GM21529 (cell line): ENCODE measurements around the gene EXOC4.

ENCODE experiments used
- ATAC-seq: cut with Tn5 transposase; IDR thresholded peaks from one replicate; pipeline ENCODE4 v1.9.1; 2021; ENCODE audit not compliant: unreplicated experiment

Gene EXOC4

GRCh38 chr7:133419041-133419440, 166.2 kb downstream of the EXOC4 start:
- no peak for ATAC-seq

DNA sequence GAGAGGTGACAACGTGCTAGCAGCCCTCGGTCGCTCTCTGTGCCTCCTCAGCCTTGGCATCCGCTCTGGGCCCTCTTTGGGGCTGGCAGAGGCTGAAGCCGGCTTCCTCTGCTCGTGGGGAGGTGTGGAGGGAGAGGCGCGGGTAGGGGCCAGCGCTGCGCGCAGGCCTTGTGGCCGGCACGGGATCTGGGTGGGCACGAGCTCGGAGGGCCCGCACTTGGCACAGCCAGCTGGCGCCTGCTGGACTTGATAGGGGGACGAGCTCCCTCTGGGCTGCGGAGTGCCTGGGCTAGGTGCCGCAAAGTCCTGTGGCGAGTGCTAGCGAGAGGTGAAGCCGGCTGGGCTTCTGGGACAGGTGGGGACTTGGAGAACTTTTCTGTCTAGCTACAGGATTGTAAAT, 170.7 kb downstream of the EXOC4 start:
- no peak for ATAC-seq

- no peak for ATAC-seq
These were observed 175.4 kb downstream of the EXOC4 start for GRCh38 chr7:133428326-133428725.

DNA sequence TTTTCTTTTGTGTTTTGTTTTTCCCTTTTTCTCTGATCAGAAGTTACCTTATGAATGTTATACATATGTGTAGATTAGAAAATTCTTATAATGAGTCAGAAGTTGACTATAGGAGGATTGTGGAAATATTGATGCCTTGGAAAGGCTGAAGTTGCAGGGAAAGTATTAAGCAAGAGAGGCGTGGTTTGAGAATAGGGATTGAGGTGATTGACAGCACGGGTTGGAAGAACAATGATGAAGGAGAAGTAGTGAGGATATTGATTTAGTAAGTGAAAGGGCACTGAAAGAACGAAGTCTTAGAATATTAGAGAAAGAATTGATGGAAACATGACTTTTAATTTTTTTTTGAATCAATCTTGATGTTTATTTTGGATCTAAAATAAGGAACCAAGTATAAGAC, 176.0 kb downstream of the EXOC4 start:
- no peak for ATAC-seq

- no peak for ATAC-seq
These were observed 176.5 kb downstream of the EXOC4 start for GRCh38 chr7:133429371-133429770.

- no peak for ATAC-seq
These were observed 178.4 kb downstream of the EXOC4 start for GRCh38 chr7:133431134-133431724.

DNA sequence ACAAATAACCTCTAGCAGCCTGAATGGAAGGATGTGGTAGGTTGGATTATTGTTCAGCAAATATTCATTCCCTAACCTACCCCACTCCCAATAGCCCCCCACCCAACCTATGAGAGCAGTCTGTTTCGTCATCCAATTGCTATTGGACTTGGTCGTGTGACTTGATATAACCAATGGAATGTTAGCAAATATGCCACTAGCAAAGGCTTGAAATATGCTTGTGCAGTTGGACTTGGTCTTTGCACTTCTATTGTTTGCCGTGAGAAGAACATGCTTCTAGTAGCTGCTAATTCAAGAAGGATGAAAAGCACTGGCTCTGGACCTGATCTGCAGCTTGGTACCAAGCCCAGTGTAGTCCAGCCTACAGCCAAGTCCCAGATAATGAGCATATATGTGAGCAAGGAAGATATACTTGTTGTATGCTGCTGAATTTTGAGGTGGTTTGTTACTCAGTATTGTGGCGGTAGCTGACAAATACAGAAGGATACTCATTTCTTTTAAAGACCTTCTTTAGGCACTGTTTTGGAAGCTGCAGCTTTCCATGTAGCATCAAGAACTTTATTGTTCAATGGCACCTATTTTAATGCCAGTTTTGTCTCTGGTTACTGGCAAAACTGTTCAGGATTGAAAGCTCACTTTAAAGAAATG, 180.4 kb downstream of the EXOC4 start:
- ATAC-seq: no peak

GRCh38 chr7:133434246-133434865, 181.5 kb downstream of the EXOC4 start:
- ATAC-seq: no peak

GRCh38 chr7:133436014-133436428, 183.1 kb downstream of the EXOC4 start:
- ATAC-seq: no peak

GRCh38 chr7:133437544-133437943, 184.7 kb downstream of the EXOC4 start:
- no peak for ATAC-seq

DNA sequence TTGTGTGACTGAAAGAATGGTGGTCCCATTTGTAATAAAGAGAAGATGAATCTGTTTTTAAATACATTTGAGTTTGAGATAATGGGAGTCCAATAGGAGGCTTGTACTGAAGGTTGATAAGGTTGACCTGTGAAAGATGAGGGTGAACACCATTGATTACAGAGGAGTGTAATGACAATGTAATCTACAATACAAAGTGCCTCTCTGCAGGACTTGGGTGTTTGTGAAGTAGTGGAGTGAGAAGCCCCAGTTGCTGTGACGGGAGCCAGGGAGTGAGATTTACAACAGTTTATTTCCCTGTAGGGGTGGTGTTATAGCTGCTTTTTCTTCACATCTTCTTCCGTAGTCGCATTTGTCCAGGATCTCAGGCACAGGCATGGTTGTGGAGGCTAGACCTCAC, 189.9 kb downstream of the EXOC4 start:
- ATAC-seq: no peak

- ATAC-seq: no peak
These were observed 192.7 kb downstream of the EXOC4 start for GRCh38 chr7:133445617-133446016.

DNA sequence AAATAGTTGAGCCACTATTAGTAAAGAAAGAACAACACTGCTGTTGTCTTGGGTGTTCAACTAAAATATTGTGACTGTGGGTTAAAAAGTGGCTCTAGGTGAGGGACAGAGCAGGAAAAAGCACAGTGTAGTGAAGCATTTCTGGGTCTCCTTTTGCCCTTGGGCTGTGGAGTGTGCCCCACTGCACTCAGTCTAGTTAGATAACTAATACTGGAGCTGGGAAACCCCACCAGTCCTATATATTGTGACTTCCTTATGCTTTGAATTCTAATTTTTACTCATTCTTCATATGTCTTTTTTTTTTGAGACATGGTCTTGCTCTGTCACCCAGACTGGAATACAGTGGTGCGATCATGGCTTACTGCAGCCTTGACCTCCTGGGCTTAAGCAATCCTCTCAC, 195.1 kb downstream of the EXOC4 start:
- ATAC-seq: no peak

DNA sequence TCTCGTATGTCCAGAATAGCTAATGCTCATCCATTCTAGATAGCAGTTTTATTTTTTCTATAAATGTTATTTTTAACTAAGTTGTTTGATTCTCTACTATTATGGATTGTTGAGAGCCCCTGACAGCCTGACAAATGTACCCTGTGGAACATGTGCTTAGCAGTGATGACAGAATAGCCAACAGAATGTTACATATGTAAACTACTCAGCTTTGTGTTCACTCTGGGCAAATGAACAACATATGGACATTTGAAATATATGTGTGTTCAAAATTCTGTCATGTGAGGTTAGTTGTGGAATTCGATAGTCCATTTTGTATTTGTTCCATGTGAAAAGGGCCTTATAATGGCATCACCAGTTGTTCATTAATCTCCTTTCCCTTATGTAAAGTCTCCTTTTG, 199.7 kb downstream of the EXOC4 start:
- ATAC-seq: no peak

DNA sequence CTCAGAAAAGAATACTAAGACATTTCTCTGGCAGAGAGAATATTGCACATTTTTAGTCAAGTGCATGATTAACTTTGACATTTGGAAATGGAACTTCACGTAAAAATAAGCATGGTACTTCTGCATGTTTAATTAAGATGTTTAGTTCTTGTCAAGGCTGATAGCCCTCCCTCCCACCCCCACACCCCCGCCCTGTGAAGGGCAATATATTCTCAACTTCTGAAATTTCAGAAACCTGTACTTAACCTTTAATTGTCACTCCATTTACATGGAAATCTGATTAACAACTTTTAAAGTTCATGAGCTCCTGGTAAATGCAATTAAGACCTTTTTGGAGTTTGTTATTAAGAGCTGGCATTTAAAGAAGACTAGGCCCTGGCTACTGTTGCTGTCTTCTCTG, 205.8 kb downstream of the EXOC4 start:
- no peak for ATAC-seq

- ATAC-seq: no peak
These were observed 208.5 kb downstream of the EXOC4 start for GRCh38 chr7:133461421-133461820.

- no peak for ATAC-seq
These were observed 222.8 kb downstream of the EXOC4 start for GRCh38 chr7:133475655-133476054.

DNA sequence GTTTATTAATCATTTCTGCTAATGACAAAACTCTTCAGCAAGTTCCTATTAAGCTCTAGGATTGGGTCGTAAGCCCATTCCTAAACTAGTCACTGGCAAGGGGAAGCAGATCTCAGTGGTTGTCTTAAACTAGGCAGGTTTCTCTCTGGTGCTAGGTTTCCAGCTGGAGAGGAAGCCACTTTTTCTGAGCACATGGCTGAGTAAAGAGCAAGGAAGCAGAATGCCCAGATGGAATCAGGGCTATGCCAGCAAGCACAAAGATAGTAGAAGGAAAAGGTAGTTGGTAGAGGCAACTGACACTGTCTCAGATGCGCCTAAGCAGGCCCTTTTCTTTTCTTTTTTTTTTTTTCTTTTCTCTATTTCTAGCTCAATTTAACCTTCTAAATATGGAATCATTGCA, 224.9 kb downstream of the EXOC4 start:
- ATAC-seq: no peak

DNA sequence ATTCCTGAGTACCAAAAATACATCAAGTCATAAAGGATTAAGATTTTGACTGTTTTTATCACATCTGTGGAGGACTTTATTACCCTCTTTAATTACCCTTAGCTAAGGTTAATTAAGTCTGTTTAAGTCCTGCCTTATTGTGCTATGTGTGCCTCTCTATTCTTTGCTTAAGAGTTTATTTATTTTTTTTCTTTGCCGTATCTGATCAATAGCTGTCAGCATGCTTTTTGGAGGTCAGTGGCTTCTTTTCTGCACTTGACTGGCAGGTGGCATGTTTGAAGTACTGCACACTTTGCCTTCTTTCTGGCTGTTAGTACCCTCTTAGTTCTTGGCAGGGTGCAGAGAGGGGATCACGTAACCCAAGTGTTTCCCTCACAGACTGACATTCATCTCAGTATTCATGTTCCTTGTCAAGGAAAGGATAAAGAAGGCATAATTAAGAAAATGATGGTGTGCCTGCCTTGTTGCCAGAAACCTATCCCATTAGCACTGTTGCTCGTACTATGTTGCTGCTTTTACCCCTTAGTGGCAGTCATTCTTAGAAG, 225.8 kb downstream of the EXOC4 start:
- ATAC-seq: no peak

DNA sequence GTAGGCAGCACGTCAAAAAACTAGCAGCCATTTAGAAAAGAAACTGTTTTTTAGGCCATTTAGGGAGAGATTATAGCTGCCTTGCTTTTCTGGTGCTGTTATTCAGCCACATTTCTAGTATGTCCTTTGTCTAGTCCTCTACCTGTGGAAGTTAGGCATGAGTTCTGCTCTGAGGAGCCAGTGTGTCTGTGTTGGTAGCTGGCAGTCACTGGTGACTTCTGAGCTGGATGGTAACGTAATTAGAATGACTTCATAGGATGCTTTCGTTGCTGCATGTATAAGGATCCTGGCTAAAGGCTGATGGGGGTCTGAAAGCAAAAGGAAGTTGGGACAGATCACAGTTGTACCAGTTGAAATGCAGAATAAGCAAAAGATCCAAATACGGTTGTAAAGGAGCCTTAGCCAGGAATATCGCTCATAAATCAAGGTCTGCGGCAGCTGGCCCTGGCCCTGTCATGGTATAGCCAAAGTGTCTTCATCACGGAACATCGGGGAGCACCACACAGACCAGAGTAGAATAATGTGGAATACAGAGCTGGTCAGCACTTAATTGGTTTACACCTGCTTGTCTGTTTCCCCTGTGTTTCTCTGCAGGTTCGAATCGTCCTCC, 226.7 kb downstream of the EXOC4 start:
- no peak for ATAC-seq

DNA sequence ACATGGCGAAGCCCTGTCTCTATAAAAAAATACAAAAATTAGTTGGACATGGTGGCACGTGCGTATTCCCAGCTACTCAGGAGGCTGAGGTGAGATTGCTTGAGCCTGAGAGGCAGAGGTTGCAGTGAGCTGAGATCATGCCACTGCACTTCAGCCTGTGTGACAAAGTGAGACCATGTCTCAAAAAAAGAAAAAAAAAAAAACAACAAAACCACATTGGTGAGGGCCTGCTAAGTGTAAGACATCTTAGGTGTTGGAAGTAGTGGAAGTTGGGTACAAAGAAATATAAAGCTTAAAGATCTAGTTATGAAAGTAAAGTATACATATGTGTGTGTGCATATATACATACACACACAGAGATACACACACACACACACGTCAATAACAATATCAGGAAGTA, 228.0 kb downstream of the EXOC4 start:
- no peak for ATAC-seq

- no peak for ATAC-seq
These were observed 228.8 kb downstream of the EXOC4 start for GRCh38 chr7:133481676-133482075.
